ENCODE measurements around the gene FAM209B. TPM values are rescaled to one million over a fixed set of nuclear protein-coding genes. Genes with fewer than 3 reads are reported as not detected.
A peak's percentile ranks its signal among the peaks of the same experiment; 100 is the strongest.

FAM209B gene
- total RNA-seq, 1 experiment from 2014 or later, result not detected

GRCh38 chr20:56513161-56514150 lies 19.6 kb upstream of the FAM209B start:
- Histone ChIP-seq H3K27me3 (replicated peaks; ENCODE audit: control insufficient read depth, insufficient read depth, low read length) (no peaks in the 10 kb centered on the region), H3K4me3 (ENCODE audit: low read depth, low read length) (no peak overlapping the region), H3K4me1 (no peaks in the 10 kb centered on the region), H3K9me3 (no peaks in the 10 kb centered on the region), H3K36me3 (ENCODE audit: control insufficient read depth, insufficient read depth, low read length) (peaks cover 7% of the 10 kb centered on the region; the same call in 1 of the 2 replicates)
- no peak overlapping the region for H3K4me3 Mint-ChIP-seq (ENCODE audit: unreplicated experiment)
- no peak for DNase-seq
- H3K4me1 Mint-ChIP-seq (ENCODE audit: low read depth, unreplicated experiment), result no peaks in the 10 kb centered on the region
- intact Hi-C loops (cut with micrococcal nuclease; ENCODE audit: unreplicated experiment), result no loop called here
- peak overlapping the region; percentile 20 for H3K27ac Mint-ChIP-seq (ENCODE audit: unreplicated experiment)
- POLR2A ChIA-PET, result interaction anchor here (0.5 to 0.6 kb wide), 2 partner anchors 89 to 141 kb away, joined by 3 to 4 read pairs; no protein-coding TSS in a partner anchor
- no peak for TF ChIP-seq CTCF (IDR thresholded peaks at IDR 0.05; ENCODE audit: insufficient read depth in 1 of 2, low read depth in 1 of 2, low read length in 1 of 2, severe bottlenecking in 1 of 2, unreplicated experiment in 1 of 2)
- CTCF ChIA-PET, result no interaction called here
- H3K27me3 Mint-ChIP-seq (ENCODE audit: insufficient read depth, unreplicated experiment), result no peaks in the 10 kb centered on the region
- no TSS peak for BruUV-seq (replicated peaks)
- peaks cover 61% of the 10 kb centered on the region for H3K36me3 Mint-ChIP-seq (ENCODE audit: insufficient read depth, unreplicated experiment)
- H3K9me3 Mint-ChIP-seq (ENCODE audit: unreplicated experiment), result peaks cover 9% of the 10 kb centered on the region

GRCh38 chr20:56516631-56517030 lies 16.4 kb upstream of the FAM209B start:
- H3K9me3 Mint-ChIP-seq (ENCODE audit: unreplicated experiment), result peaks cover 33% of the 10 kb centered on the region
- H3K4me1 Mint-ChIP-seq (ENCODE audit: low read depth, unreplicated experiment), result no peaks in the 10 kb centered on the region
- H3K27me3 ChIP-seq (replicated peaks; ENCODE audit: control insufficient read depth, insufficient read depth, low read length), result no peaks in the 10 kb centered on the region
- peaks cover 13% of the 10 kb centered on the region for H3K36me3 ChIP-seq (ENCODE audit: control insufficient read depth, insufficient read depth, low read length)
- no peak for DNase-seq
- no peak overlapping the region for H3K27ac Mint-ChIP-seq (ENCODE audit: unreplicated experiment)
- no peak overlapping the region for H3K4me3 ChIP-seq (ENCODE audit: low read depth, low read length)
- H3K9me3 ChIP-seq, result peaks cover 15% of the 10 kb centered on the region
- no peaks in the 10 kb centered on the region for H3K4me1 ChIP-seq
- peaks cover 87% of the 10 kb centered on the region for H3K36me3 Mint-ChIP-seq (ENCODE audit: insufficient read depth, unreplicated experiment)
- intact Hi-C loops (cut with micrococcal nuclease; ENCODE audit: unreplicated experiment), result loop anchor here (1.0 kb wide), 2 partner anchors 116 to 268 kb away; partner anchors contain the start of gene MC3R
- BruUV-seq (replicated peaks), result no TSS peak
- no peaks in the 10 kb centered on the region for H3K27me3 Mint-ChIP-seq (ENCODE audit: insufficient read depth, unreplicated experiment)
- H3K4me3 Mint-ChIP-seq (ENCODE audit: unreplicated experiment), result no peak overlapping the region
- ChIA-PET POLR2A (no interaction called here), CTCF (interaction anchor here (1.4 kb wide), 1 partner anchor 97 kb away, joined by 4 read pairs; no protein-coding TSS in a partner anchor)
- no peak for TF ChIP-seq CTCF (IDR thresholded peaks at IDR 0.05; ENCODE audit: insufficient read depth in 1 of 2, low read depth in 1 of 2, low read length in 1 of 2, severe bottlenecking in 1 of 2, unreplicated experiment in 1 of 2)

- no TSS peak for BruUV-seq (replicated peaks)
- ChIA-PET POLR2A (no interaction called here), CTCF (no interaction called here)
- intact Hi-C loops (cut with micrococcal nuclease; ENCODE audit: unreplicated experiment), result no loop called here
- no peak overlapping the region for H3K27ac Mint-ChIP-seq (ENCODE audit: unreplicated experiment)
- Histone ChIP-seq H3K4me1 (no peaks in the 10 kb centered on the region), H3K36me3 (ENCODE audit: control insufficient read depth, insufficient read depth, low read length) (peaks cover 13% of the 10 kb centered on the region), H3K4me3 (ENCODE audit: low read depth, low read length) (no peak overlapping the region), H3K9me3 (peaks cover 15% of the 10 kb centered on the region), H3K27me3 (replicated peaks; ENCODE audit: control insufficient read depth, insufficient read depth, low read length) (no peaks in the 10 kb centered on the region)
- H3K27me3 Mint-ChIP-seq (ENCODE audit: insufficient read depth, unreplicated experiment), result no peaks in the 10 kb centered on the region
- H3K4me3 Mint-ChIP-seq (ENCODE audit: unreplicated experiment), result no peak overlapping the region
- no peak for DNase-seq
- H3K4me1 Mint-ChIP-seq (ENCODE audit: low read depth, unreplicated experiment), result no peaks in the 10 kb centered on the region
- TF ChIP-seq CTCF (IDR thresholded peaks at IDR 0.05; ENCODE audit: insufficient read depth in 1 of 2, low read depth in 1 of 2, low read length in 1 of 2, severe bottlenecking in 1 of 2, unreplicated experiment in 1 of 2), result no peak
- peaks cover 34% of the 10 kb centered on the region for H3K9me3 Mint-ChIP-seq (ENCODE audit: unreplicated experiment)
- H3K36me3 Mint-ChIP-seq (ENCODE audit: insufficient read depth, unreplicated experiment), result peaks cover 87% of the 10 kb centered on the region
Measured at GRCh38 chr20:56517211-56517610, 15.8 kb upstream of the FAM209B start.

Data from Caco-2 (cell line).